Dedifferentiated amniotic fluid mesenchymal stem cell (primary cell): ENCODE results near the gene HOXB5.

Source experiments
- DNase-seq: peaks from one replicate; pipeline ENCODE4 v3.0.0-alpha.2; 2016; ENCODE audit errors: extremely low spot score

The HOXB5 gene

DNA sequence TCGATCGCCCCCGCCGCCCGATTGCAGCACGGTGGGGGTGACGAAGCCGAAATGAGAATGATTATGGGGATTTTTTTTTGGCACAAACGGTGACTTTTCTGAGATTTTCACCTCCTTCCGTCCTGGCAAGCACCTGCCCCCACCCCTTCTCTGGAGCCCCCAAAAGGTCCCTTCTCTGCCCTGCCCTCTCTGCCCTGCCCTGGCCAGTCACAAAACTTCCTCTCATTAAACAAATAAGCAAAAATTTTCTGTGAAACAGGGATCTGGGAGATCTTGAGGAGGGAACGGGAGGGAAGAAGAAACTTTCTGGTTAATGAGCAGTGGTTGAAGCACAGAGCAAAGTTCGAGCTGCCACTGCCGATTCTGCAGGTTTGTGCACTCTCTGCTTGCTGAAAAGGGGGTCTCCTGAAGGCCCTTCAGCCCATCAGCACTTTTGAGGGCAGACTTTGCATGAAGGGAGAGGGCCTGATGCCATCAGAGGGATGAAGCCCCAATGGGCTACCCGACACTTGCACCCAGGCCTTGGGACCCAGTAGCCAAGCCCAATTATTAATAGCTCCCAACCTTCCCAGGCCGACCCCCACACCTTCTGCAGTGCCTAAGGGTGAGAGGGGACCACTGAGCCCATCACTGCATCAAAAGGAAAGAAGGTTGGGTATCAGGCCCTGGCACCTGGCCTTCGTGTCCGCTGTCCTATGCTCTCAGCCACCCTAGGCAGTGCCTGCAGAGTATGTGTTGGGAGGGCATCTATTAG lies 22.6 kb upstream of the HOXB5 start:
- DNase-seq: no peak

DNA sequence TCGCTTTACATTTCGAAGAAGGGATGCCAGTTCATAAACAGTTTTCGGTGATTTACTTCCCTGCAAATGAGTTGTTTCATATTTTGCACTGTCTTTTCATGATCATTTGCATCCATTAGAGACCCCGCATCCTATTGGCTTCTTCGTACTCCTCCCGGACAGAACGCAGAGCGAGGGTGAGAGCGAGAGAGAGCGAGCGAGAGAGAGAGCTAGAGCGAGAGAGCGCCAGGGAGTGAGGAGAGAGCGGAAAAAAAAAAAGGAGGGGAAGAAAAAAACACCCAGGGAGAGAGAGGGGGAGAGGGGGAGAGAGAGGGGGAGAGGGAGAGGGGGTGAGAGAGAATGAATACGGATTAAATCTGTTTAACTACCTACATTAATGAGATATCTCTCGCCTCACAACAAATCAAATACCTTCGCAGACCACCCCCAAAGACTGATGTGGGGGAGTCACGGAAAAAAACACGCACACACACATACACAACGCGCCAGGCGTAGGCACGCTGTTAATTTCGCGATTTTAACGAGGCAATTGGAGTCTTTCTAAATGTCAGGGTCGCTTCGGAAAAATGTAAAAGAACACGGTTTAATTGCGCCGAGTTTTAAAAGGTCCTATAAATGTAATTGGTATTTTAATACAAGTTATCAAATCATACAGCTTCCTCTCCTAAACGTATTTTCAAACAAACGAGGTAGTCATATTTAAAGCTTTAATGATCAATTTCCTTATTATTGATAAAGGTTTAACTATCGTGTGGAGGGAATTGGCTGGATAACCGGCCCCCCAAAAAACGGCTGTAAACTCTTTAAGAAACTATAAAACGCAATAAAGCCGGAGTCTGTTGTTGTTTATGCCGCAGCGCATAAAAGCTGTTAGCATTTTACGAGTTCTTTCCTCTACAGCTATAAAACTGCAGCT lies 21.7 kb upstream of the HOXB5 start, which contains the start of gene HOXB8:
Gene HOXB8 (minus strand): TSS at position 246 of the 916 bp plus-strand sequence. CDS start 588 bp downstream, outside the sequence.
- no peak for DNase-seq

DNA sequence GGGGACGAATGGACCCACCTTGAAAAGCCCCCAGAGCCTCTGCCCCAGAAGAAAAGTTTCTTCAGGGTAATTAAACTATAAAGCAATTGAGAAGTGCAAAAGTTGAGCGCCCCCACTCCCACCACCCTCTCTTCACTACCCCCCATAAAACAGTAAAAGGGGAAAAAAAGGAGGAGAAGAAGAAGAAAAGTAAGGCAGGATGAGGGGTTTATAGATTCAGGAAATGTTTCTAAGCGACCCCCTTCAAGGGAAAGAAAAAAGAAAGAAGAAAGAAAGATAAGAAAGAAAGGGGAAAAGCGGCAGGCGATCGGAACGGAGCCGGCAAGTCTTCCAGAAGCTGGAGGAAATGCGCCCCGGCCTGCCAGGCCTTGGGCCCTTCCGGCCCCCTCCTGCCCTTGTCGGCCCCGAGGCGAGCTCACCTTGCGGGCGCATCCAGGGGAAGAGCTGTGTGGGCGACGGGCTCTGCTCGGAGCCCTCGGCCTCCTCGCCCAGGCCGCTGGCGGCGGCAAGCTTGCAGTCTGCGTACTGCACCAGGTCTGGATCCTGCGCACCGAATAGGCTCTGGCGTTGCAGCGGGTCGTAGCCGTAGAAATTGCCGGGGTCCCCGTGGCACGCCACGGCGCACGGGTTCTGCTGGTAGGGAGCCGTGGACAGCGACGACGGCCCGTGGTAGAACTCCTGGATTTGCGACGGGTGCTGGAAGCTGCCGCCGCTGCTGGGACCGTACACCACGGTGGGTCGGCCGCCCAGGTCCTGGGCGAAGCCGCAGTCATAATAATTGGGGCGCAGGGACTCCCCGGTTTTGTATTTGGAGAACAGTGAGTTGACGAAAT lies 20.5 kb upstream of the HOXB5 start:
- no peak for DNase-seq

GRCh38 chr17:48612854-48613691 lies 19.5 kb upstream of the HOXB5 start:
- DNase-seq: no peak

DNA sequence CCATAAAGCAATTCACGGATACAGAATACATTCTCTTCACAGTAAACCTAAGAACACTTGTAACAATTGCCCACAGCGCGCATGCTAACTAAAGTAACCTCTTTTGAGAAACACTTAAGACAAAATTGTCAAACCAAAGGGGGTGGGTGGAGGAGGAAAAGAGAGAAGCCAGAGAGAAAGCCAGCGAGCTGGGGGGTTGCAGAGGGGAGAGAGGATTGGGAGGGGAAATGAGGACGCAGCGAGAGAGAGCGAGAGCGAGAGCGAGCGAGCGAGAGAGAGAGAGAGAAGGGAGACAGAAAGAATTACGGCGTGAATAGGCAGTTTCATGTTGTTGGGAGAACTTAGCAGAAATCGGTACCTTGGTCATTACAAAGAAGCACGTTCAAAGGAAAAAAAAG lies 18.9 kb upstream of the HOXB5 start:
- no peak for DNase-seq

- no peak for DNase-seq
Measured at GRCh38 chr17:48611681-48612455, 18.3 kb upstream of the HOXB5 start.

DNA sequence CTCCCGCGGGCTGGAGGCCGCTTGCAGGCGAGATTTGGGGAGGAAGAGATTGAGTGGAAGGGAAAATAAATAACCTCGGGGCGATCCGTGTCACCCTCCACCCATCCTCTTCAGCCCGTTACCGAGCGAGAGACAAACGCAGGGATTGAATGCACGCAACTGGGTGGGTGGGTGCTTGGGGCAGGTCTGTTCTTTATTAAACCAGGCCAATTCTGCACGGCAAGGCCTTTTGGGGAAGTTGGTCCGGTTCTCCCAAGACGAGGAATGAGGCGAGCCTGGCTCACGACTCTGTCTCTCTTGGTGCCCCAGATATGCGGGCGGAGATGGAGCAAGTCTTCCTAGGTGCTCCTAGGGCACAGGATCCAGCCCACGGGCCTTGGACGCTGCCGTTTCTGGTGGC lies 17.6 kb upstream of the HOXB5 start:
- no peak for DNase-seq

GRCh38 chr17:48610282-48611211 lies 17.0 kb upstream of the HOXB5 start, which contains the start of gene HOXB7:
Gene HOXB7 (minus strand): TSS chr17:48611017. CDS start chr17:48610918, 99 bp downstream.
- no peak for DNase-seq

DNA sequence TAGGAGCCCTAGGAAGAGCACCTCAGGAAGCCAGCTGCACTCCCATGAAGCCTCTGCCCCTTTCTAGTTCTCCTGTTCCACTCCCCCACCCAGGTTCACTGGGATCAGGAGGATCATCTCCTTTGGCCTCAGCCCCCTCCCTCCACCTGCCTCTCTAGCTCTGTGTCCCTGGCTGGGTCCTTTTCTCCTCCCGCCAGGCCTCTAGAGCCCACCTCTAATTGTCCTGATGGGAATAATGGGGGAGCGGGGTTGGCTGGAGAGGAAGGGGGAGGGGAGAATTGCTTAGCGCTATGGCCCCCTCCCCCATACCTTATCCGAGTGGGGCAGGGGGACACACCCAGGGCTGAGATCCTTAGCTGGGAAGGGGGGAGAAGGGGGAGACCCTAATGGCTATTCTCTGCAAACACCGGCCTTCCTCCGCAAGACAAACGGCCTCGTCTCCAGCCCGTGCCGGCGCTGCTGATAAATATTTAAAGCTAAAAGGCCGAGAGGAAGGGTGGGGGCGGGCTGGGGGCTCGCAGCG lies 16.2 kb upstream of the HOXB5 start:
- no peak for DNase-seq

DNA sequence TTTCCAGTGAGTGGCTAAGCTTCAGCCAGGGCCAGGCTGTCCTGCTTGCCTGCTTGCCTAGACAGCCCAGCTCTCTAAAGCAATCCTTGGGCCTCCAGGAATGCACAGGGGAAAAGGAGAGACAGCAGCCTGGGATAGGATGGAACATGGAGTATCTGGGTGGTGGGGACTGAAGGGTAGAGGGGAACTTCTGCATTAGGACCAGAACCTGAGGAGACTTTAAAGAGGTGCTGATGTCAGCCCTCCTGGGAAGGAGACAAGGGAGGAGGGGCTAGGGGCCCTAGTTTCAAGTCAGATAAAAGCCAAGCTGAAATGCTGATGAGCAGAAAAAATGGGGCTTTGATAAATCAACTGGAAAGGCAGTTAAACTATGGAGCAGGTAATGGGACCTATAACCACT lies 15.5 kb upstream of the HOXB5 start:
- no peak for DNase-seq

DNA sequence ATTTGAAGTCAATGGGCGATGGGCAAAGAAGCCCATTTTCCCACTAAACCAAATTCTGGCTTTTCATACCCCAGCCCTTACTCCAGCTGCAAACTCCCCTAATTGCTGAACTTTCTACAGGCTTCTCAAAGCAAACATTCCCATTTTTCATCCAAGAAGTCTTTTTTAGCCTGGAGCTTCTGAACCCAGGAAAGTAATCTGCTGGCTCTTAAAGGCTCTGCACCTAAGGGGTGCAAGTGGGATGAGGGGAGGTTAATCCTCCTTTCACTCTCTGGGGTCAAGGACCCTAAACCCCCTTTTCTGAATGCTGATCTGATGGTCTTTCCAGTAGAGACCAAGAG lies 14.9 kb upstream of the HOXB5 start:
- DNase-seq: no peak

DNA sequence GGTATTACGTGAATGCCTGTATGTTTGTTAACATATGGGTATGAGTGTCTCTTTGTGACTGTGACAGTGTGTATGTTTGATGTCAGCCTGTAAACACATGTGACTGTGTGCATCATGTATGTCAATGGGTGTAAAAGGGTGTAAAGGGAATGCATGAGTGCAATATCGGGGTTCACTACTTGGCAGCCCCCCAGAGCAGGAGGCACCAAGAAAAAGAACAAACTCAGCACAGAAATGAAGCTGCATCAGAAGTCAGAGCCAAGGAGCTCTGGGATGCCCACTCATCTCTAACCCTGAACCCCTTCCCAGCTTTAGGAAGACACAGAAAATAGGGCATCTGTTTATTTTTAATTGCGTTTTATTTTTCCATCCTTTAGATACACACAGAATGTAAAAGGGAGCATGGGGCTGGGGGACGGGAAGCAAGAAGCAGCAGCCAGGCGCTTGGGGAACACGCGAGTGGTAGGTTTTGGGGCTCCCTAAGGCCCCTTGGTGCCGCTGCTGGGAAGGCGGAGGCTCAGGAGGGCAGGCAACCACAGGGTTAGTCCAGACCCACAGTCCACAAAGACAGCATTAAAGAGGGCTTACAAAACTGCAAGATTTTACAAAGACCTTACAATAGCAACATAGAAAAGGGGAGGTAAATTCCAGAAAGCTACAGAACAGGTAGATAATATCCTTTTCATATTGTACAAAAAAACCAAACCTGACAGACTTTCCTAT lies 13.5 kb upstream of the HOXB5 start:
- no peak for DNase-seq

DNA sequence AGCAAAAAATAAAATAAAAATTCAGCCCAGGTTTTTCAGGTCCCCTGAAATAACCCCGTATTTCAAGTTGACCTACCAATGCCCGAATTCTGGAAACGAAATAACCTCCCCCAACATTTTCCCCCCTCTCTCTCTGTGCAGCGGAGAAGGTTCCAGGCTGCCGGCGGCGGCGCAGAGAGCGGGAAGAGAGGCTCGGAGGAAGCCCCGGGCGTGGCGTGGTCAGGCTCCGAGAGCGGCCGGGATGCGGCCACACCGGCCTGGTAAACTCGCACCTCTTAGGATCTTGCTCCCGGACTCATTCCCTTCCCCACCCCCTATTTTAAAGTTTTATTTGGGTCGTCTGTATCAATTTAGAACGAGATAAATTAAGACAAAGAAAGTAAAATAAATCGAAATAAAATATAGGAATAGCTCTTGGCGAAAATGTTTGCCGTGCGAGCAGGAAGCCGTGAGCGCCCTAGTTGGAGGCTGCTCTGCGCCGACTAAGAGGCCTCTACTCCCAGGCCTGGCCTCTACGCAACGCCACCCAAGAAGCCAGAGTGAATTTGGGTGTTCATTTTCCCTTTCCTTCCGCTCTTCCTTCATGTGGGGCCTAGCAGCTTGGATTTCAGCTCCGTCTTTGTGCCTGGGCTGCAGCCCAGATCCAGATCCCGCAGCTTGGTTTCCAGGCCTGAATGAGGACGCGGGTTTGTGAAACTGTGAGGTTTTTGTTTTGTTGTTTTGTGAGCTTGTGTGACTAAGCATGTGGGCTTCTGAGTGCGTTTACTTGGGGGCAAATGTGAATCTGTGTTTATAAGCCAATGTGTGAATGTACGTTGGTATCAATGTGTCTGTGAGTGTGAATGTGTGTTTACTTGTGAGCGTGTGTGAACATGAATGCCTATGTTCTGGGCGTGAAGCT lies 12.7 kb upstream of the HOXB5 start:
- no peak for DNase-seq

GRCh38 chr17:48605409-48605919 lies 11.9 kb upstream of the HOXB5 start:
- no peak for DNase-seq

- no peak for DNase-seq
Measured at GRCh38 chr17:48604770-48605329, 11.3 kb upstream of the HOXB5 start, which contains the start of gene HOXB6. Gene HOXB6 (minus strand): TSS chr17:48604986. CDS start chr17:48598150, 6,836 bp downstream.

DNA sequence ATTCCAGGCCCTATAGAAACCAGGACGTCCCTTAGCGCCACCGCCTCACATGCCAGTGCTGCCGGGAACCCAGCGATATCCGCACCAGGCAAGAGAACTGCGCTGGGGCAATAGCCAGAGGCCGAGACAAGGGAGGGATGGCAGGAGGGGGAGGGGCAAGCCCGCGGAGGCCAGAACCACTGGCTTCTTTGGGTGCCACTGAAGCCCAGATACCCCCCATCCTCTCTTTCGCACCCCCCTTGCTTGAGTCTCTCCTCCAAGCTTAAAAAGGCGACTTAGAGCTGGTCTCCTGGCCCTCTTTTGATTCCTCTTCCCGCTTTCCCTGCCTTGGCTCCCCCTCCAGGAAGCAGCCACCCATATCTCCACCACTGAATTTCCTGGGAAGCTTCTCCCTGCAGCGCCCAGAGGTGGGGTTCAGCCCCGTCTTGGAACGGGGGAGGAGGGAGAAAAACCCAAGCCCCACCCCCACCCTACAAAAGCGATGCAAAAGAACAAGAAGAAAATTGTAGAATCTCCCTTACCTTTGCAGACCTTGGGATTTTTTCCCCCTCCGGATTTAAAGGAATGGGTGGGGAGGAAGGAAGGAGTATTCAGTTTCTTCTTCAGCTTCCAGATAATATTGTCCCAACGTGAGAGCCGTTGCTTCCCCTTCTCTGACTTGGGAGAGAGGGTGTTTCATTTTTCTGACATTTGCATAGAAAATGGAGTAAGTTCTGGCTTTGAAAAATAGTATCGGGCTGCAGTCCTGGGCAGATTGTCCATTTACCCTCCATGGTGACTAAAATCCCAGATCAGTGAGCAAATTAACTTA lies 10.6 kb upstream of the HOXB5 start:
- DNase-seq: no peak
